Neural progenitor cell (in vitro differentiated cells): Measurements from ENCODE around the gene FSTL4. TPM values are rescaled to one million over a fixed set of nuclear protein-coding genes. Genes with fewer than 3 reads are reported as not detected.

Experiments
- DNase-seq: peaks from one replicate; pipeline ENCODE4 v3.0.0-alpha.2; 2016; ENCODE audit warnings: low spot score
- H2AFZ ChIP-seq: fragments of 200-600 bp; sonication (generic); replicated peaks from 2 replicates; pipeline ENCODE4 v1.6.1; 2016; ENCODE audit warnings: antibody characterized with exemption
- H3F3A ChIP-seq: fragments of 200-600 bp; sonication (generic); 2 replicates; pipeline ENCODE4 v1.6.1; 2016; ENCODE audit warnings: antibody characterized with exemption, low read depth
- H3K27ac ChIP-seq: fragments of 200-600 bp; sonication (generic); 2 replicates; pipeline ENCODE4 v1.5.1; 2016; ENCODE audit warnings: mild to moderate bottlenecking
- H3K27me3 ChIP-seq: fragments of 200-600 bp; sonication (generic); 2 replicates; pipeline ENCODE4 v1.6.1; 2016; ENCODE audit warnings: mild to moderate bottlenecking, moderate library complexity
- H3K36me3 ChIP-seq: fragments of 200-600 bp; sonication (generic); 2 replicates; pipeline ENCODE4 v1.5.1; 2016
- H3K4me1 ChIP-seq: fragments of 200-600 bp; sonication (generic); 2 replicates; pipeline ENCODE4 v1.6.1; 2016; ENCODE audit warnings: mixed run types
- H3K4me2 ChIP-seq: fragments of 200-600 bp; sonication (generic); 2 replicates; pipeline ENCODE4 v1.6.1; 2016
- H3K4me3 ChIP-seq: fragments of 200-600 bp; sonication (generic); 2 replicates; pipeline ENCODE4 v1.5.1; 2016
- H3K79me2 ChIP-seq: fragments of 200-600 bp; sonication (generic); 2 replicates; pipeline ENCODE4 v1.6.1; 2016; ENCODE audit warnings: low read depth
- H3K9ac ChIP-seq: fragments of 200-600 bp; sonication (generic); 2 replicates; pipeline ENCODE4 v1.6.1; 2016
- H3K9me3 ChIP-seq: fragments of 200-600 bp; sonication (generic); 2 replicates; pipeline ENCODE4 v1.5.1; 2016; ENCODE audit warnings: low read depth
- H4K20me1 ChIP-seq: fragments of 200-600 bp; sonication (generic); 2 replicates; pipeline ENCODE4 v1.6.1; 2016; ENCODE audit warnings: low read depth
- H3K27ac Mint-ChIP-seq: 3 replicates; pipeline ENCODE4 v1.8.0; 2021; ENCODE audit warnings: mixed read lengths
- H3K27me3 Mint-ChIP-seq: 2 replicates; pipeline ENCODE4 v1.8.0; 2022; ENCODE audit warnings: low read depth, mild to moderate bottlenecking, inconsistent platforms, moderate library complexity, mixed read lengths; ENCODE audit not compliant: insufficient read depth
- H3K36me3 Mint-ChIP-seq: 3 replicates; pipeline ENCODE4 v1.8.0; 2021; ENCODE audit warnings: mixed read lengths
- H3K4me1 Mint-ChIP-seq: 3 replicates; pipeline ENCODE4 v1.8.0; 2021; ENCODE audit warnings: mixed read lengths
- H3K4me3 Mint-ChIP-seq: 3 replicates; pipeline ENCODE4 v1.8.0; 2021; ENCODE audit warnings: mild to moderate bottlenecking, moderate library complexity, mixed read lengths
- H3K9me3 Mint-ChIP-seq: 3 replicates; pipeline ENCODE4 v1.8.0; 2020; ENCODE audit warnings: mixed read lengths
- CTCF ChIP-seq: fragments of 200-600 bp; sonication (generic); IDR thresholded peaks from 2 replicates; pipeline ENCODE4 v1.5.1; 2017; ENCODE audit warnings: antibody characterized with exemption, mild to moderate bottlenecking
- EZH2 ChIP-seq: fragments of 200-600 bp; sonication (generic); IDR thresholded peaks from 2 replicates; pipeline ENCODE4 v1.6.1; 2017; ENCODE audit warnings: antibody characterized with exemption, mild to moderate bottlenecking, moderate library complexity
- EZH2phosphoT487 ChIP-seq: fragments of 200-600 bp; sonication (generic); IDR thresholded peaks from 2 replicates; pipeline ENCODE4 v1.6.1; 2017; ENCODE audit warnings: antibody characterized with exemption
- total RNA-seq: library from RNA; depleted of rRNA; stranded (reverse); fragments of >200 nt; gene quantifications from 2 replicates; pipeline ENCODE4 v1.2.3, GENCODE V29; 2015; ENCODE audit warnings: low replicate concordance

The FSTL4 gene
- total RNA-seq, 1 donor from 2014 or later: 0.95 TPM

DNA sequence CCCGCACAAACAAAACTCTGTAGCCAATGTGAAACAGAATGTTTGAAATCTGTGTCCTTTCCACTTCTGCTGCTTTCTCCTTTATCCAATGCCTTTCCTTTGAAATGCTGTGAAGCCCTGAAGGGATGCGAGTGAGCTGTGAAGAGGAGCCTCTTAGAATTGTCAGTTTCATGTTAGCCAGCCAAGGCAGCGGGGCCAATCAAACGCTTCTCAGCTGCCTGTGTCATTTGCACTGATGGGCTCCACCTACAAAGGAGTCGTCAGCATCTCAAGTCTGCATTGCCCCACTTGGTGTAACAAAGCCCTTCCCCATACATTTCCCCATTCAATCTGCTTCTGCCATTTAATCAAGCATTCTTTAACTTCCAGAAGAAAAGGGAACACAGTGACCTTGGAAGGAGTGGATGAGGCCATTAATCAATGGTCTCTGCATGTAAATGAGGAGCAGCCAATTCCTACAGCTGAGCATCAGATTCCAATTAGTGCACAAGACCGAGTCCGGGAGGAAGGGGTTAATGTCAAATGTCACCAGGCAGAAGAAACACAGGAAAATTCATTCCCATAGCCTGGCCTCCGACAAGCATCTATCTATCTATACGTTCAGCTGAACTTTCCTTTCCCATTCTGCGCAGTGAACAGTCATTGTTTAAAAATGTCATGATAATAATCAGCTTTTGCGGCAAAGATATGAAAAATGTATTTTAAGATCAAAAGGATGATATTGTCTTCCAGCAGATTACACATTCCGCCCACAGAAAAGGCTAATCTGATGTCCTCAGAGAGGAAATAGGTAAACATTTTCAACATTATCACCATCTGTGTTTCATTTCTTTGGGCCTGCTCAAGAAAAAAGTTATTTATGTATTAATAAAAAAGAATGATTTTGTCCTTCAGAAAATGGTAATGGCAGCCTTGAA is 154.6 kb downstream of the FSTL4 start:
- H3K27me3 Mint-ChIP-seq: peaks cover 12% of the 10 kb centered on the region
- H3K27ac Mint-ChIP-seq: no peak overlapping the region
- no peak for TF ChIP-seq EZH2
- TF ChIP-seq EZH2phosphoT487: no peak
- no peak for TF ChIP-seq CTCF
- Histone ChIP-seq H2AFZ (no peak overlapping the region), H3K4me3 (no peak overlapping the region), H3K36me3 (no peaks in the 10 kb centered on the region), H3K4me2 (no peak overlapping the region), H3K79me2 (no peaks in the 10 kb centered on the region), H3K9me3 (no peaks in the 10 kb centered on the region), H3K9ac (no peak overlapping the region), H3K27me3 (no peaks in the 10 kb centered on the region), H3F3A (no peaks in the 10 kb centered on the region), H4K20me1 (no peaks in the 10 kb centered on the region), H3K27ac (no peak overlapping the region), H3K4me1 (peaks cover 8% of the 10 kb centered on the region)
- H3K4me1 Mint-ChIP-seq: peaks cover 25% of the 10 kb centered on the region
- H3K4me3 Mint-ChIP-seq: no peak overlapping the region
- H3K9me3 Mint-ChIP-seq: no peaks in the 10 kb centered on the region
- DNase-seq: no peak
- no peaks in the 10 kb centered on the region for H3K36me3 Mint-ChIP-seq

GRCh38 chr5:133456933-133457402 is 155.4 kb downstream of the FSTL4 start:
- no peak for DNase-seq
- Histone ChIP-seq H3K27ac (no peak overlapping the region), H3F3A (no peaks in the 10 kb centered on the region), H3K4me3 (no peak overlapping the region), H3K4me1 (peaks cover 8% of the 10 kb centered on the region), H3K9me3 (no peaks in the 10 kb centered on the region), H3K4me2 (no peak overlapping the region), H3K9ac (no peak overlapping the region), H3K79me2 (no peaks in the 10 kb centered on the region), H3K27me3 (no peaks in the 10 kb centered on the region), H4K20me1 (no peaks in the 10 kb centered on the region), H3K36me3 (no peaks in the 10 kb centered on the region), H2AFZ (no peak overlapping the region)
- no peak overlapping the region for H3K27ac Mint-ChIP-seq
- peaks cover 25% of the 10 kb centered on the region for H3K4me1 Mint-ChIP-seq
- TF ChIP-seq EZH2phosphoT487 (no peak), EZH2 (no peak), CTCF (no peak)
- H3K27me3 Mint-ChIP-seq: peaks cover 12% of the 10 kb centered on the region
- no peaks in the 10 kb centered on the region for H3K36me3 Mint-ChIP-seq
- no peak overlapping the region for H3K4me3 Mint-ChIP-seq
- H3K9me3 Mint-ChIP-seq: no peaks in the 10 kb centered on the region

- no peaks in the 10 kb centered on the region for H4K20me1 ChIP-seq
- TF ChIP-seq EZH2phosphoT487 (no peak), CTCF (no peak)
- Mint-ChIP-seq H3K4me1 (peaks cover 25% of the 10 kb centered on the region), H3K4me3 (no peak overlapping the region), H3K9me3 (no peaks in the 10 kb centered on the region), H3K27me3 (peaks cover 12% of the 10 kb centered on the region), H3K27ac (no peak overlapping the region), H3K36me3 (no peaks in the 10 kb centered on the region)
- no peaks in the 10 kb centered on the region for H3K36me3 ChIP-seq
- H3K9ac ChIP-seq: no peak overlapping the region
- no peaks in the 10 kb centered on the region for H3F3A ChIP-seq
- H3K27ac ChIP-seq: no peak overlapping the region
- no peaks in the 10 kb centered on the region for H3K9me3 ChIP-seq
- H2AFZ ChIP-seq: no peak overlapping the region
- H3K27me3 ChIP-seq: no peaks in the 10 kb centered on the region
- no peak overlapping the region for H3K4me2 ChIP-seq
- H3K79me2 ChIP-seq: no peaks in the 10 kb centered on the region
- no peak overlapping the region for H3K4me3 ChIP-seq
- no peak for DNase-seq
- peaks cover 8% of the 10 kb centered on the region for H3K4me1 ChIP-seq
Observed at GRCh38 chr5:133455676-133456075, 156.7 kb downstream of the FSTL4 start.
